ENCODE results near the gene TRIM56. TPM values are rescaled to one million over a fixed set of nuclear protein-coding genes. Genes with fewer than 3 reads are reported as not detected.
A peak's percentile ranks its signal among the peaks of the same experiment; 100 is the strongest.
"Not testable (repeated sequence)": the region's sequence is repeated elsewhere in the genome, so short reads cannot be mapped to it uniquely, and the experiment has no call there.

TRIM56 gene
- total and polyA plus RNA-seq, 7 donors = 3.2 to 15.7 (median 12.6) TPM

GRCh38 chr7:101127460-101128039 is 42.3 kb downstream of the TRIM56 start:
- peaks cover 0 to 54% (median 5%) of the 10 kb centered on the region in 3 donors for H3K27me3 ChIP-seq (ENCODE audit: insufficient read depth in 3 of 3, low read length in 2 of 3)
- DNase-seq (no peak), ATAC-seq (no peak)
- peaks cover 0 to 4% of the 10 kb centered on the region in 2 donors for H3K36me3 ChIP-seq (ENCODE audit: insufficient read depth in 1 of 2, low read depth in 1 of 2)
- TF ChIP-seq CTCF (IDR thresholded peaks at IDR 0.05) = no peak
- intact Hi-C loops (cut with DNase I) = no loop called here
- WGBS, 3 donors = 65 to 68% (median 67%) methylated on average over 3 of the region's 3 CpGs
- H3K4me1 ChIP-seq = peaks cover 2% of the 10 kb centered on the region
- H3K4me3 ChIP-seq = peak overlapping the region; percentile 52
- peak overlapping the region; percentile 60 for H3K27ac ChIP-seq
- H3K9me3 ChIP-seq = no peaks in the 10 kb centered on the region

- intact Hi-C loops (cut with DNase I) = no loop called here
Observed at GRCh38 chr7:101128040-101128834, 43.0 kb downstream of the TRIM56 start.

GRCh38 chr7:101129603-101130117 is 44.4 kb downstream of the TRIM56 start:
- Histone ChIP-seq H3K4me3 (no peak overlapping the region), H3K27me3 (ENCODE audit: insufficient read depth in 3 of 3, low read length in 2 of 3) (peaks cover 0 to 34% (median 5%) of the 10 kb centered on the region in 3 donors), H3K36me3 (ENCODE audit: insufficient read depth in 1 of 2, low read depth in 1 of 2) (peaks cover 0 to 4% of the 10 kb centered on the region in 2 donors), H3K9me3 (no peaks in the 10 kb centered on the region), H3K4me1 (no peaks in the 10 kb centered on the region), H3K27ac (no peak overlapping the region)
- TF ChIP-seq CTCF (IDR thresholded peaks at IDR 0.05) = no peak
- DNase-seq (no peak), ATAC-seq (no peak)
- intact Hi-C loops (cut with DNase I) = no loop called here
- WGBS, 3 donors = 85 to 97% (median 93%) methylated on average over 3 of the region's 3 CpGs

More at GRCh38 chr7:101128040-101128834, 43.0 kb downstream of the TRIM56 start:
- no peak for DNase-seq
- Histone ChIP-seq H3K4me3 (peak overlapping the region; percentile 52), H3K4me1 (no peaks in the 10 kb centered on the region), H3K36me3 (ENCODE audit: insufficient read depth in 1 of 2, low read depth in 1 of 2) (peaks cover 0 to 4% of the 10 kb centered on the region in 2 donors), H3K27ac (no peak overlapping the region), H3K9me3 (no peaks in the 10 kb centered on the region), H3K27me3 (ENCODE audit: insufficient read depth in 3 of 3, low read length in 2 of 3) (peaks cover 0 to 47% (median 5%) of the 10 kb centered on the region in 3 donors)
- 68 to 79% (median 69%) methylated on average over 14 of the region's 14 CpGs for WGBS, 3 donors
- TF ChIP-seq CTCF (IDR thresholded peaks at IDR 0.05) = no peak
- no peak for ATAC-seq

GRCh38 chr7:101132626-101133600 is 47.6 kb downstream of the TRIM56 start:
- WGBS, 3 donors = 83 to 91% (median 85%) methylated on average over 18 of the region's 18 CpGs
- ATAC-seq; H3K9me3 ChIP-seq; H3K27ac ChIP-seq; intact Hi-C loops (cut with DNase I); H3K4me1 ChIP-seq; H3K36me3 ChIP-seq (ENCODE audit: insufficient read depth in 1 of 2, low read depth in 1 of 2); H3K4me3 ChIP-seq; DNase-seq: not testable (repeated sequence)
- H3K27me3 ChIP-seq (ENCODE audit: insufficient read depth in 3 of 3, low read length in 2 of 3) = peaks cover 0 to 18% (median 0%) of the 10 kb centered on the region in 3 donors
